ENCODE data around the gene BBS1.

Gene BBS1

DNA sequence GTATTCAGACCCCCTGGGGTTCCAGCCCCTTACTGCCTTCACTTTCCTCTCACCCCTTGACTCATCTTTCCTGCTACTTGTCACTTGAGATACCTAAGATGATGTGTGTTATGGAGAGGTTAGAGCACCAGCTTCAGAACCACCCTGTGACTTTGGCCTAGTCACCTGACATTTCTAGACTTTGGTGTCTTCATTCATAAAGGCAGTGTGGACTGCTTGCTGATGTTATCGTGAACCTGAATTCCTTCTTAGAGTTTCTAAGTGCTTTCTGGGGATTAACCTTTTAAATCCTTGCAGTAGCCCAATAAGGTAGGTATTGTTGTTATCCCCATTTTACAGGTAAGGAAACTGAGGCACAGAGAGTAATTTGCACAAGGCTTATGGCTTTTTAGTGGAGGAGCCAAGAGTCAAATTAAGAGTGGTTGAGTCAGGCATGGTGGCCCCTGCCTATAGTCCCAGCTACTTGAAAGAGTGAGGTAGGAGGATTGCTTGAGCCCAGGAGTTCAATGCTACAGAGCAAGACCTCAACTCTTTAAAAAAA lies 5.1 kb upstream of the BBS1 start:
- TF ChIP-seq TEAD4 (IDR thresholded peaks at IDR 0.05) = no peak
- TF ChIP-seq CREB1 (IDR thresholded peaks at IDR 0.05; ENCODE audit: low read depth) = no peak
- no peak for TF ChIP-seq TAF1 (IDR thresholded peaks at IDR 0.05; ENCODE audit: low read depth)
- no peak for TF ChIP-seq RAD21 (IDR thresholded peaks at IDR 0.05; ENCODE audit: low read depth)
- no peak for TF ChIP-seq YY1 (IDR thresholded peaks at IDR 0.05; ENCODE audit: low read depth)

DNA sequence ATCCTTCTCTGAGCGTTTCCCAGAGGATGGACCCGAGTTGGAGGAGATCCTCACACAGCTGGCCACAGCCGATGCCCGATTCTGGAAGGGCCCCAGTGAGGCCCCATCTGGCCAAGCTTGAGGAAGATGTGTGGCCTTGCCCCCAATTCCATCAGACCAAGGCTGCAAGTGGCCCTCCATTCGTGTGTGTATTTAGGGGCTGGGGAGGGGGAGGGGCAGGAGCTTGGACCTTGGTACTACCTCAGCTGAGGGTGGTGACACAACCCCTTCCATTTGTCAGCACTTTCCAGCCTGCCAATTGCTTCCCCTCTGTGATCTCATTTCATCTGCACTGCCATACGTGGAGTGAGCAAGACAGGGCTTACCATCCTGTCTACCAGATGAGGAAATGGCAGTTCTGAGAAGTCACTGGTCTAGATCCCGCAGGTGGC lies 1.3 kb upstream of the BBS1 start:
- TF ChIP-seq, protein P1, sequence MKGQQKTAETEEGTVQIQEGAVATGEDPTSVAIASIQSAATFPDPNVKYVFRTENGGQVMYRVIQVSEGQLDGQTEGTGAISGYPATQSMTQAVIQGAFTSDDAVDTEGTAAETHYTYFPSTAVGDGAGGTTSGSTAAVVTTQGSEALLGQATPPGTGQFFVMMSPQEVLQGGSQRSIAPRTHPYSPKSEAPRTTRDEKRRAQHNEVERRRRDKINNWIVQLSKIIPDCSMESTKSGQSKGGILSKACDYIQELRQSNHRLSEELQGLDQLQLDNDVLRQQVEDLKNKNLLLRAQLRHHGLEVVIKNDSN (IDR thresholded peaks at IDR 0.05) = no peak

DNA sequence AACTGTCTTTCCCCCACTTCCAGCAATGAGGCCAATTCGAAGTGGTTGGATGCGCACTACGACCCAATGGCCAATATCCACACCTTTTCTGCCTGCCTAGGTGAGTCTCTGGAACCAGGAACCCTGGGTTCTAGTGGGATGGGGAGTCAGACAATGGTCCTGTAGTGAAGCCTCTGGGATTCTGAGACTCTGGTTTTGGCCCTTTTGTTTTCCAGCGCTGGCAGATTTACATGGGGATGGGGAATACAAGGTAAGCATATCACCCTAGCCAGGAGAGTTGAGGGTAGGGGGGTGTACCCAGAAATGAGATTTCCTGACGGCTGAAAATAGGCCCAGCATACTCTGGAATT lies 530 bp downstream of the BBS1 start:
- TF ChIP-seq CEBPB (IDR thresholded peaks at IDR 0.05) = no peak
- TF ChIP-seq CREB1 (IDR thresholded peaks at IDR 0.05; ENCODE audit: low read depth) = no peak
- TF ChIP-seq RAD21 (IDR thresholded peaks at IDR 0.05; ENCODE audit: low read depth) = no peak
- TF ChIP-seq ZBTB7A (IDR thresholded peaks at IDR 0.05; ENCODE audit: low read depth) = no peak
- TF ChIP-seq YY1 (IDR thresholded peaks at IDR 0.05; ENCODE audit: low read depth) = no peak
- TF ChIP-seq TAF1 (IDR thresholded peaks at IDR 0.05; ENCODE audit: low read depth) = no peak
- TF ChIP-seq, protein P1 (IDR thresholded peaks at IDR 0.05) = no peak
- TF ChIP-seq, protein P2, sequence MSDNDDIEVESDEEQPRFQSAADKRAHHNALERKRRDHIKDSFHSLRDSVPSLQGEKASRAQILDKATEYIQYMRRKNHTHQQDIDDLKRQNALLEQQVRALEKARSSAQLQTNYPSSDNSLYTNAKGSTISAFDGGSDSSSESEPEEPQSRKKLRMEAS (IDR thresholded peaks at IDR 0.05) = no peak

DNA sequence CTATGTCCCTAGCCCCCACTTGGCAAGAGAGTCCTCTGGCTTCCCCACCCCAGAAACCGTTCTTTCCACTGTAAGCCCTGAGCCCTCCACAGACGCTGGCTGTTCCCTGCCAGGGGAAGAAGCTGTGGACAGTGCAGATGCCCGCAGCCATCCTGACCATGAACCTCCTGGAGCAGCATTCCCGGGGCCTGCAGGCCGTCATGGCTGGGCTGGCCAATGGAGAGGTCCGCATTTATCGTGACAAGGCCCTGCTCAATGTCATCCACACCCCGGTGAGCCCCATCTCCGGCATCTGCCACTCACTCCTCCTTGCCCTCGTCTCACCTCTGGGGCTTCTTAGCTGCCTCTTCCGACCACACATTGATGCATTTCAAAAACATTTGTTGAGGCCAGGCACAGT lies 13.2 kb downstream of the BBS1 start:
- TF ChIP-seq CREB1 (IDR thresholded peaks at IDR 0.05; ENCODE audit: low read depth) = no peak
- TF ChIP-seq YY1 (IDR thresholded peaks at IDR 0.05; ENCODE audit: low read depth) = no peak
- no peak for TF ChIP-seq FOXM1 (IDR thresholded peaks at IDR 0.05; ENCODE audit: borderline replicate concordance, low read depth)
- no peak for TF ChIP-seq TCF12 (IDR thresholded peaks at IDR 0.05; ENCODE audit: low read depth)
- TF ChIP-seq, protein P2 (IDR thresholded peaks at IDR 0.05) = no peak
- TF ChIP-seq TAF1 (IDR thresholded peaks at IDR 0.05; ENCODE audit: low read depth) = no peak
- TF ChIP-seq, protein P3, sequence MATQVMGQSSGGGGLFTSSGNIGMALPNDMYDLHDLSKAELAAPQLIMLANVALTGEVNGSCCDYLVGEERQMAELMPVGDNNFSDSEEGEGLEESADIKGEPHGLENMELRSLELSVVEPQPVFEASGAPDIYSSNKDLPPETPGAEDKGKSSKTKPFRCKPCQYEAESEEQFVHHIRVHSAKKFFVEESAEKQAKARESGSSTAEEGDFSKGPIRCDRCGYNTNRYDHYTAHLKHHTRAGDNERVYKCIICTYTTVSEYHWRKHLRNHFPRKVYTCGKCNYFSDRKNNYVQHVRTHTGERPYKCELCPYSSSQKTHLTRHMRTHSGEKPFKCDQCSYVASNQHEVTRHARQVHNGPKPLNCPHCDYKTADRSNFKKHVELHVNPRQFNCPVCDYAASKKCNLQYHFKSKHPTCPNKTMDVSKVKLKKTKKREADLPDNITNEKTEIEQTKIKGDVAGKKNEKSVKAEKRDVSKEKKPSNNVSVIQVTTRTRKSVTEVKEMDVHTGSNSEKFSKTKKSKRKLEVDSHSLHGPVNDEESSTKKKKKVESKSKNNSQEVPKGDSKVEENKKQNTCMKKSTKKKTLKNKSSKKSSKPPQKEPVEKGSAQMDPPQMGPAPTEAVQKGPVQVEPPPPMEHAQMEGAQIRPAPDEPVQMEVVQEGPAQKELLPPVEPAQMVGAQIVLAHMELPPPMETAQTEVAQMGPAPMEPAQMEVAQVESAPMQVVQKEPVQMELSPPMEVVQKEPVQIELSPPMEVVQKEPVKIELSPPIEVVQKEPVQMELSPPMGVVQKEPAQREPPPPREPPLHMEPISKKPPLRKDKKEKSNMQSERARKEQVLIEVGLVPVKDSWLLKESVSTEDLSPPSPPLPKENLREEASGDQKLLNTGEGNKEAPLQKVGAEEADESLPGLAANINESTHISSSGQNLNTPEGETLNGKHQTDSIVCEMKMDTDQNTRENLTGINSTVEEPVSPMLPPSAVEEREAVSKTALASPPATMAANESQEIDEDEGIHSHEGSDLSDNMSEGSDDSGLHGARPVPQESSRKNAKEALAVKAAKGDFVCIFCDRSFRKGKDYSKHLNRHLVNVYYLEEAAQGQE (IDR thresholded peaks at IDR 0.05; ENCODE audit: low read depth) = no peak
- no peak for TF ChIP-seq CEBPB (IDR thresholded peaks at IDR 0.05)
- no peak for TF ChIP-seq ZBTB7A (IDR thresholded peaks at IDR 0.05; ENCODE audit: low read depth)
- TF ChIP-seq, protein P1 (IDR thresholded peaks at IDR 0.05) = no peak
- no peak for TF ChIP-seq RAD21 (IDR thresholded peaks at IDR 0.05; ENCODE audit: low read depth)
- TF ChIP-seq NFIC (IDR thresholded peaks at IDR 0.05) = no peak
- no peak for TF ChIP-seq EGR1 (IDR thresholded peaks at IDR 0.05)
- TF ChIP-seq EP300 (IDR thresholded peaks at IDR 0.05; ENCODE audit: borderline replicate concordance) = no peak
- no peak for TF ChIP-seq TEAD4 (IDR thresholded peaks at IDR 0.05)

DNA sequence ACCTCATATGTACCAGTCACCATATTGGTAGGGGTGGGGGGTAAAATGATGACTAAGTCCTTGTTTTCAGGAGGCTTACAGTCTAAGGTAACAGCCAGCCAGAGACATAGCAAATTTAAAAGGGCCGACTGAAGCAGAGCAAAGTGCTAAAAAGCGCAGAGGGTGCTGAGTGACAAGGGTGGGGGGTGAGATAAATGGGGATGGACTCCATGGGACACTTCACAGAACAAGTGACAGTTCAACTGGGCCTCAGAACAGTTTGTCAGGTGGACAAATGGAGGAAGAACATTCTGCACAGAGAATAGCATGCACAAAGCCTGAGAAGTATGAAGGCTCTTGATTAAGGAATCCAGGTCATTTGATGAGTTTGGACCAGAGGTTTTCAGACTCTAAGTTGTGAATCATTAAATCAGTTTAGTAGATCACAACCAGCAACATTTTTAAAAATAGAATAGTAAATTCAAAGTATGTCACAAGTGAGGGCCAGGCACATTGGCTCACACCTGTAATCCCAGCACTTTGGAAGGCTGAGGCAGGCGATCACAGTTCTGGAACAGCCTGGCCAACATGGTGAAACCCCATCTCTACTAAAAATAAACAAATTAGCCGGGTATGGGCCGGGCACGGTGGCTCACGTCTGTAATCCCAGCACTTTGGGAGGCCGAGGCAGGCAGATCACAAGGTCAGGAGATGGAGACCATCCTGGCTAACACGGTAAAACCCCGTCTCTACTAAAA lies 14.0 kb downstream of the BBS1 start:
- no peak for TF ChIP-seq YY1 (IDR thresholded peaks at IDR 0.05; ENCODE audit: low read depth)
- no peak for TF ChIP-seq EP300 (IDR thresholded peaks at IDR 0.05; ENCODE audit: borderline replicate concordance)
- TF ChIP-seq, protein P2 (IDR thresholded peaks at IDR 0.05) = no peak

DNA sequence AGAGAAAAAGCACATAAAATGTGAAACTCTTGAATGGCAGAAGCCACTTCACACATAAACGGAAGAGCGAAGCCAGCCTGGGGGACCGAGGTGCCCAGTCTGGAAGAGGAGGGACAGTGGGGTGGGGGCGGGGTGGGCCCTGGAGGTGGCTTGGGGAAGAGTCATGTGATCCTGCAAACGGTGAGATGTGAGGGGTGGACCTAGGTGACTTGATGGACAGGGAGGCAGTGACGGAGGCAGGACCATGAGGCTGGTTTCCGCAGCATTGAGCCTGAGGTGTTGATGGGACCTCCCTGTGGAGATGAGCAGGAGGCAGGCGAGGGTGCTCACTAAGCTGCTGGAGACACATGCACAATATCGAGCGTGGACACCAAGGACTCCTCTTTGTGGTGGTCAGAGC lies 18.6 kb downstream of the BBS1 start:
- TF ChIP-seq TEAD4 (IDR thresholded peaks at IDR 0.05) (no peak), CREB1 (IDR thresholded peaks at IDR 0.05; ENCODE audit: low read depth) (no peak), NFIC (IDR thresholded peaks at IDR 0.05) (no peak), EGR1 (IDR thresholded peaks at IDR 0.05) (no peak), CEBPB (IDR thresholded peaks at IDR 0.05) (no peak), TAF1 (IDR thresholded peaks at IDR 0.05; ENCODE audit: low read depth) (no peak), RAD21 (IDR thresholded peaks at IDR 0.05; ENCODE audit: low read depth) (no peak)
- TF ChIP-seq, protein P3 (IDR thresholded peaks at IDR 0.05; ENCODE audit: low read depth) = no peak

All from Ishikawa (cell line).